HL-60 (cell line): Measurements from ENCODE around the gene GABRA4.

Source experiments
- DNase-seq, 2 experiments: peaks; one replicate each; pipeline ENCODE4 v3.0.0-alpha.2; 2010 to 2020; ENCODE audit warnings: low read depth in 1 of 2, low spot score in 1 of 2
- H3K27ac ChIP-seq: fragments of 250-450 bp; sonication (Bioruptor Pico); replicated peaks from 2 replicates; pipeline ENCODE4 v1.5.1; 2020; ENCODE audit warnings: mild to moderate bottlenecking, moderate library complexity
- H3K27me3 ChIP-seq: fragments of 250-450 bp; sonication (Bioruptor Pico); 2 replicates; pipeline ENCODE4 v1.5.1; 2021; ENCODE audit warnings: mild to moderate bottlenecking, moderate library complexity; ENCODE audit not compliant: insufficient read depth, poor library complexity, severe bottlenecking
- H3K4me3 ChIP-seq: replicated peaks from 2 replicates; pipeline ENCODE4 v1.5.1; 2011; ENCODE audit warnings: mild to moderate bottlenecking, control low read depth, low read length; ENCODE audit not compliant: insufficient read depth
- CTCF ChIP-seq: IDR thresholded peaks from one replicate; pipeline ENCODE4 v1.5.1; 2011; ENCODE audit warnings: low read length, control low read depth, inconsistent platforms; ENCODE audit not compliant: insufficient read depth
- GABPA ChIP-seq: IDR thresholded peaks from 2 replicates; pipeline ENCODE4 v1.6.1; 2012; ENCODE audit warnings: low read depth
- POLR2AphosphoS5 ChIP-seq: IDR thresholded peaks from 2 replicates; pipeline ENCODE4 v1.6.1; 2012; ENCODE audit warnings: low read depth
- REST ChIP-seq: IDR thresholded peaks from 2 replicates; pipeline ENCODE4 v1.6.1; 2012; ENCODE audit warnings: low read depth; ENCODE audit not compliant: insufficient replicate concordance
- SPI1 ChIP-seq: IDR thresholded peaks from 2 replicates; pipeline ENCODE4 v1.6.1; 2012; ENCODE audit warnings: low read depth, mild to moderate bottlenecking, borderline replicate concordance
- long read RNA-seq: library from polyadenylated mRNA; unstranded; transcript quantifications from one replicate; pipeline ENCODE4 v2.0.0, GENCODE V29; 2020

Gene GABRA4
- long read RNA-seq, partial matches to known transcripts, result 0 of 1 reads
- long read RNA-seq, other reads (novel, unspliced or antisense), result 1 of 1 reads

- H3K27me3 ChIP-seq, result peaks cover 31% of the 10 kb centered on the region
- TF ChIP-seq REST, result no peak
- DNase-seq, result no peak
- peak within 1 kb of the TSS; percentile 46 for H3K4me3 ChIP-seq
- H3K27ac ChIP-seq, result no peak within 1 kb of the TSS
Measured at GRCh38 chr4:46993075-46994006, at the start of gene GABRA4. GABRA4 (minus strand) TSS chr4:46993581; CDS start chr4:46993424, 157 bp downstream.

- TF ChIP-seq REST (no peak), SPI1 (no peak), GABPA (no peak), CTCF (no peak), POLR2AphosphoS5 (no peak)
- H3K27ac ChIP-seq, result no peak overlapping the region
- no peak for DNase-seq
- H3K27me3 ChIP-seq, result no peaks in the 10 kb centered on the region
- H3K4me3 ChIP-seq, result no peak overlapping the region
Measured at GRCh38 chr4:47040828-47041227, 47.4 kb upstream of the GABRA4 start.

GRCh38 chr4:47038263-47038662 lies 44.9 kb upstream of the GABRA4 start:
- no peak overlapping the region for H3K4me3 ChIP-seq
- H3K27ac ChIP-seq, result no peak overlapping the region
- no peaks in the 10 kb centered on the region for H3K27me3 ChIP-seq
- peak; percentile 79 for TF ChIP-seq REST
- no peak for TF ChIP-seq POLR2AphosphoS5
- DNase-seq, result no peak

- no peak for TF ChIP-seq REST
- peak; percentile 87 for TF ChIP-seq CTCF
- Histone ChIP-seq H3K27me3 (peaks cover 3% of the 10 kb centered on the region), H3K27ac (no peak overlapping the region), H3K4me3 (peak overlapping the region; percentile 49)
- DNase-seq, result peak; percentile 18 to 59
Measured at GRCh38 chr4:47032405-47033106, 39.2 kb upstream of the GABRA4 start.
